Activated naive CD8-positive, alpha-beta T cell treated with anti-CD3 and anti-CD28 coated beads, Interleukin-2, amount 10 ng/mL, durations not matched to agents 7 days and 5 days (primary cell): Measurements from ENCODE around the gene CSNK1G1. TPM values are rescaled to one million over a fixed set of nuclear protein-coding genes. Genes with fewer than 3 reads are reported as not detected.
"Not testable (repeated sequence)": the region's sequence is repeated elsewhere in the genome, so short reads cannot be mapped to it uniquely, and the experiment has no call there.

Source experiments
- ATAC-seq: fragments of 150-1000 bp; cut with Tn5 transposase; one replicate; pipeline ENCODE4 v1.10.0; 2021; ENCODE audit warnings: low read depth, moderate library complexity
- POLR2A ChIA-PET: fragments of 350-600 bp; sonication (Branson Sonifier 250); formaldehyde crosslinking; loops from one replicate; lab custom pipeline; 2021; ENCODE audit warnings: antibody characterized with exemption; lab: Charles Lee
- DNase-seq: peaks from one replicate; pipeline ENCODE4 v3.0.0; 2021
- H3K27ac Mint-ChIP-seq: one replicate; pipeline ENCODE4 v1.8.0; 2022; ENCODE audit warnings: mild to moderate bottlenecking, mixed read lengths
- H3K27me3 Mint-ChIP-seq: one replicate; pipeline ENCODE4 v1.8.0; 2022; ENCODE audit warnings: mild to moderate bottlenecking, moderate library complexity, mixed read lengths
- H3K36me3 Mint-ChIP-seq: one replicate; pipeline ENCODE4 v1.8.0; 2021; ENCODE audit warnings: mild to moderate bottlenecking, mixed read lengths
- H3K4me1 Mint-ChIP-seq: one replicate; pipeline ENCODE4 v1.8.0; 2021; ENCODE audit warnings: mixed read lengths
- H3K4me3 Mint-ChIP-seq: one replicate; pipeline ENCODE4 v1.8.0; 2022; ENCODE audit warnings: mild to moderate bottlenecking, moderate library complexity, mixed read lengths
- H3K9me3 Mint-ChIP-seq: one replicate; pipeline ENCODE4 v1.8.0; 2021; ENCODE audit warnings: mixed read lengths
- total RNA-seq, 2 experiments: library from RNA; stranded (reverse); gene quantifications; one replicate each; pipeline ENCODE4 v1.2.3, GENCODE V29; 2021

CSNK1G1 gene
- total RNA-seq, 2 experiments from 2014 or later: 26.2 to 26.7 TPM

- H3K9me3 Mint-ChIP-seq: no peaks in the 10 kb centered on the region
- ATAC-seq: no peak
- no peak for DNase-seq
- POLR2A ChIA-PET: interaction anchor here (0.9 kb wide), 1 partner anchor 9 kb away, joined by 3 read pairs; no protein-coding TSS in a partner anchor
- H3K36me3 Mint-ChIP-seq: peaks cover 18% of the 10 kb centered on the region
- no peaks in the 10 kb centered on the region for H3K27me3 Mint-ChIP-seq
- H3K27ac Mint-ChIP-seq: no peak overlapping the region
- H3K4me3 Mint-ChIP-seq: no peak overlapping the region
- peaks cover 7% of the 10 kb centered on the region for H3K4me1 Mint-ChIP-seq
These were observed 81.5 kb downstream of the CSNK1G1 start for GRCh38 chr15:64274341-64274950.

- Mint-ChIP-seq H3K36me3 (peaks cover 52% of the 10 kb centered on the region), H3K4me3 (no peak overlapping the region), H3K27ac (no peak overlapping the region), H3K9me3 (peaks cover 19% of the 10 kb centered on the region), H3K27me3 (no peaks in the 10 kb centered on the region), H3K4me1 (peaks cover 23% of the 10 kb centered on the region)
- DNase-seq (no peak), ATAC-seq (no peak)
- POLR2A ChIA-PET: no interaction called here
These were observed 88.5 kb downstream of the CSNK1G1 start for GRCh38 chr15:64267331-64267973.

- Mint-ChIP-seq H3K4me1 (peaks cover 23% of the 10 kb centered on the region), H3K9me3 (peaks cover 19% of the 10 kb centered on the region), H3K36me3 (peaks cover 47% of the 10 kb centered on the region)
- not testable (repeated sequence) for ATAC-seq, DNase-seq, H3K27me3 Mint-ChIP-seq, H3K27ac Mint-ChIP-seq, H3K4me3 Mint-ChIP-seq
- POLR2A ChIA-PET: interaction anchor here (0.9 kb wide), 1 partner anchor 9 kb away, joined by 3 read pairs; no protein-coding TSS in a partner anchor
These were observed 90.8 kb downstream of the CSNK1G1 start for GRCh38 chr15:64265188-64265587.

GRCh38 chr15:64264502-64264901, 91.5 kb downstream of the CSNK1G1 start:
- POLR2A ChIA-PET: interaction anchor here (0.9 kb wide), 1 partner anchor 9 kb away, joined by 3 read pairs; no protein-coding TSS in a partner anchor
- peaks cover 19% of the 10 kb centered on the region for H3K9me3 Mint-ChIP-seq
- H3K27me3 Mint-ChIP-seq: no peaks in the 10 kb centered on the region
- H3K36me3 Mint-ChIP-seq: peaks cover 45% of the 10 kb centered on the region
- ATAC-seq (no peak), DNase-seq (no peak)
- no peak overlapping the region for H3K27ac Mint-ChIP-seq
- peaks cover 23% of the 10 kb centered on the region for H3K4me1 Mint-ChIP-seq
- H3K4me3 Mint-ChIP-seq: no peak overlapping the region

GRCh38 chr15:64263567-64263966, 92.4 kb downstream of the CSNK1G1 start:
- no peak overlapping the region for H3K4me3 Mint-ChIP-seq
- POLR2A ChIA-PET: interaction anchor here (0.7 kb wide), 1 partner anchor 245 kb away, joined by 3 read pairs; no protein-coding TSS in a partner anchor
- DNase-seq: no peak
- H3K9me3 Mint-ChIP-seq: peaks cover 19% of the 10 kb centered on the region
- no peak overlapping the region for H3K27ac Mint-ChIP-seq
- ATAC-seq: no peak
- H3K27me3 Mint-ChIP-seq: no peaks in the 10 kb centered on the region
- peaks cover 23% of the 10 kb centered on the region for H3K4me1 Mint-ChIP-seq
- peaks cover 42% of the 10 kb centered on the region for H3K36me3 Mint-ChIP-seq

GRCh38 chr15:64256051-64256450, 99.9 kb downstream of the CSNK1G1 start:
- POLR2A ChIA-PET: no interaction called here
- no peak for ATAC-seq
- no peak overlapping the region for H3K4me3 Mint-ChIP-seq
- no peaks in the 10 kb centered on the region for H3K9me3 Mint-ChIP-seq
- H3K36me3 Mint-ChIP-seq: peaks cover 21% of the 10 kb centered on the region
- no peak for DNase-seq
- no peaks in the 10 kb centered on the region for H3K27me3 Mint-ChIP-seq
- H3K4me1 Mint-ChIP-seq: peaks cover 11% of the 10 kb centered on the region
- no peak overlapping the region for H3K27ac Mint-ChIP-seq

- POLR2A ChIA-PET: no interaction called here
- Mint-ChIP-seq H3K4me3 (no peak overlapping the region), H3K36me3 (peaks cover 24% of the 10 kb centered on the region), H3K27ac (no peak overlapping the region), H3K27me3 (no peaks in the 10 kb centered on the region), H3K9me3 (no peaks in the 10 kb centered on the region), H3K4me1 (peaks cover 27% of the 10 kb centered on the region)
- DNase-seq (no peak), ATAC-seq (no peak)
These were observed 104.3 kb downstream of the CSNK1G1 start for GRCh38 chr15:64251658-64252057.

- Mint-ChIP-seq H3K4me3 (no peak overlapping the region), H3K36me3 (peaks cover 21% of the 10 kb centered on the region), H3K27ac (no peak overlapping the region), H3K4me1 (peaks cover 29% of the 10 kb centered on the region), H3K9me3 (no peaks in the 10 kb centered on the region), H3K27me3 (no peaks in the 10 kb centered on the region)
- ATAC-seq: peak; percentile 38
- DNase-seq: no peak
- POLR2A ChIA-PET: no interaction called here
These were observed 104.9 kb downstream of the CSNK1G1 start for GRCh38 chr15:64251121-64251520.

GRCh38 chr15:64249883-64250575, 105.9 kb downstream of the CSNK1G1 start:
- Mint-ChIP-seq H3K9me3 (no peaks in the 10 kb centered on the region), H3K27me3 (no peaks in the 10 kb centered on the region), H3K27ac (no peak overlapping the region), H3K36me3 (peaks cover 20% of the 10 kb centered on the region), H3K4me3 (no peak overlapping the region), H3K4me1 (peaks cover 29% of the 10 kb centered on the region)
- DNase-seq (no peak), ATAC-seq (no peak)
- POLR2A ChIA-PET: no interaction called here

- Mint-ChIP-seq H3K4me1 (peaks cover 31% of the 10 kb centered on the region), H3K9me3 (no peaks in the 10 kb centered on the region), H3K27ac (no peak overlapping the region), H3K27me3 (no peaks in the 10 kb centered on the region), H3K36me3 (peaks cover 25% of the 10 kb centered on the region), H3K4me3 (no peak overlapping the region)
- POLR2A ChIA-PET: no interaction called here
- ATAC-seq (no peak), DNase-seq (no peak)
These were observed 106.6 kb downstream of the CSNK1G1 start for GRCh38 chr15:64249406-64249805.

GRCh38 chr15:64247906-64248541, 107.9 kb downstream of the CSNK1G1 start:
- POLR2A ChIA-PET: interaction anchor here (0.6 to 1.8 kb wide), 2 partner anchors 61 to 85 kb away, joined by 3 to 5 read pairs; partner anchors contain the start of gene PPIB
- H3K27me3 Mint-ChIP-seq: no peaks in the 10 kb centered on the region
- peaks cover 32% of the 10 kb centered on the region for H3K36me3 Mint-ChIP-seq
- DNase-seq (no peak), ATAC-seq (no peak)
- H3K4me1 Mint-ChIP-seq: peaks cover 31% of the 10 kb centered on the region
- H3K4me3 Mint-ChIP-seq: no peak overlapping the region
- no peaks in the 10 kb centered on the region for H3K9me3 Mint-ChIP-seq
- no peak overlapping the region for H3K27ac Mint-ChIP-seq

GRCh38 chr15:64247535-64247905, 108.5 kb downstream of the CSNK1G1 start:
- peaks cover 36% of the 10 kb centered on the region for H3K36me3 Mint-ChIP-seq
- peaks cover 31% of the 10 kb centered on the region for H3K4me1 Mint-ChIP-seq
- POLR2A ChIA-PET: interaction anchor here (0.6 to 1.8 kb wide), 2 partner anchors 61 to 84 kb away, joined by 3 to 5 read pairs; partner anchors contain the start of gene PPIB
- H3K27me3 Mint-ChIP-seq: no peaks in the 10 kb centered on the region
- DNase-seq: no peak
- no peaks in the 10 kb centered on the region for H3K9me3 Mint-ChIP-seq
- no peak for ATAC-seq
- H3K27ac Mint-ChIP-seq: no peak overlapping the region
- no peak overlapping the region for H3K4me3 Mint-ChIP-seq
